ENCODE measurements around the gene MDGA2.
"Not testable (repeated sequence)": the region's sequence is repeated elsewhere in the genome, so short reads cannot be mapped to it uniquely, and the experiment has no call there.

The MDGA2 gene

GRCh38 chr14:47057364-47057763, 618.0 kb downstream of the MDGA2 start:
- DNase-seq, result no peak

- DNase-seq, result no peak
Measured at GRCh38 chr14:47044841-47045240, 630.6 kb downstream of the MDGA2 start.

GRCh38 chr14:47040550-47040949, 634.9 kb downstream of the MDGA2 start:
- no peak for DNase-seq

GRCh38 chr14:47039336-47039735, 636.1 kb downstream of the MDGA2 start:
- no peak for DNase-seq

GRCh38 chr14:47022721-47023120, 652.7 kb downstream of the MDGA2 start:
- DNase-seq, result no peak

- DNase-seq, result no peak
Measured at GRCh38 chr14:47020500-47020899, 654.9 kb downstream of the MDGA2 start.

- no peak for DNase-seq
Measured at GRCh38 chr14:47012533-47013280, 662.7 kb downstream of the MDGA2 start.

GRCh38 chr14:47009615-47010014, 665.8 kb downstream of the MDGA2 start:
- DNase-seq, result no peak

GRCh38 chr14:47008732-47009131, 666.7 kb downstream of the MDGA2 start:
- DNase-seq, result no peak

- no peak for DNase-seq
Measured at GRCh38 chr14:46999661-47000060, 675.7 kb downstream of the MDGA2 start.

GRCh38 chr14:46989566-46989965, 685.8 kb downstream of the MDGA2 start:
- no peak for DNase-seq

- DNase-seq, result no peak
Measured at GRCh38 chr14:46988312-46988711, 687.1 kb downstream of the MDGA2 start.

GRCh38 chr14:46985529-46986380, 689.6 kb downstream of the MDGA2 start:
- DNase-seq, result no peak

GRCh38 chr14:46973295-46973694, 702.1 kb downstream of the MDGA2 start:
- no peak for DNase-seq

- no peak for DNase-seq
Measured at GRCh38 chr14:46964378-46964777, 711.0 kb downstream of the MDGA2 start.

GRCh38 chr14:46951103-46951502, 724.3 kb downstream of the MDGA2 start:
- DNase-seq, result no peak

GRCh38 chr14:46940611-46941010, 734.8 kb downstream of the MDGA2 start:
- DNase-seq, result no peak

- DNase-seq, result no peak
Measured at GRCh38 chr14:46920542-46920941, 754.9 kb downstream of the MDGA2 start.

GRCh38 chr14:46915539-46915938, 759.9 kb downstream of the MDGA2 start:
- not testable (repeated sequence) for DNase-seq

- DNase-seq, result no peak
Measured at GRCh38 chr14:46902837-46903236, 772.6 kb downstream of the MDGA2 start.

- no peak for DNase-seq
Measured at GRCh38 chr14:46894476-46894875, 780.9 kb downstream of the MDGA2 start.

GRCh38 chr14:46887144-46887543, 788.3 kb downstream of the MDGA2 start:
- no peak for DNase-seq

- no peak for DNase-seq
Measured at GRCh38 chr14:46885566-46885965, 789.8 kb downstream of the MDGA2 start.

GRCh38 chr14:46861753-46862152, 813.7 kb downstream of the MDGA2 start:
- no peak for DNase-seq

All from activated naive CD4-positive, alpha-beta T cell (primary cell).